K562 (cell line): ENCODE data around the gene BCAN. TPM values are rescaled to one million over a fixed set of nuclear protein-coding genes. Genes with fewer than 3 reads are reported as not detected.

Experiments used
- CBX5 ChIP-seq: IDR thresholded peaks from 2 replicates; pipeline ENCODE4 v1.6.1; 2014; ENCODE audit warnings: low read depth, borderline replicate concordance
- CEBPB ChIP-seq: fragments of 450-650 bp; IDR thresholded peaks from 2 replicates; pipeline ENCODE4 v1.6.1; 2016; ENCODE audit warnings: missing genetic modification characterization, missing compliant biosample characterization
- GMEB1 ChIP-seq: fragments of 250-450 bp; sonication (Bioruptor Pico); IDR thresholded peaks from 2 replicates; pipeline ENCODE4 v1.4.0; 2020; ENCODE audit warnings: mild to moderate bottlenecking
- KDM4B ChIP-seq, 2 experiments: fragments of 450-650 bp in 1 of 2; sonication (generic) in 1 of 2; IDR thresholded peaks; 2 replicates each; pipeline ENCODE4 v1.6.1; 2016 to 2017; ENCODE audit warnings: borderline replicate concordance in 2 of 2, antibody characterized with exemption in 1 of 2, low read depth in 1 of 2, mild to moderate bottlenecking in 1 of 2
- MXD1 ChIP-seq: fragments of 250-450 bp; sonication (Bioruptor Pico); IDR thresholded peaks from 2 replicates; pipeline ENCODE4 v1.8.0; 2021; ENCODE audit warnings: borderline replicate concordance, mild to moderate bottlenecking, moderate library complexity; ENCODE audit not compliant: poor library complexity, severe bottlenecking
- NCOA6 ChIP-seq: fragments of 450-650 bp; IDR thresholded peaks from 2 replicates; pipeline ENCODE4 v1.6.1; 2017; ENCODE audit warnings: mild to moderate bottlenecking
- NR2F6 ChIP-seq: fragments of 450-650 bp; formaldehyde crosslinking; IDR thresholded peaks from 2 replicates; pipeline ENCODE4 v1.4.0; 2020; ENCODE audit warnings: mild to moderate bottlenecking
- RFX7 ChIP-seq: fragments of 250-450 bp; sonication (Bioruptor Pico); IDR thresholded peaks from 2 replicates; pipeline ENCODE4 v1.5.1; 2021; ENCODE audit warnings: mild to moderate bottlenecking
- SMARCB1 ChIP-seq: IDR thresholded peaks from 2 replicates; pipeline ENCODE4 v1.6.1; 2011; ENCODE audit warnings: improper control_type of control experiment, low read depth; ENCODE audit not compliant: insufficient read length
- TCF7 ChIP-seq: sonication (generic); IDR thresholded peaks from 2 replicates; pipeline ENCODE4 v1.6.1; 2016; ENCODE audit warnings: antibody characterized with exemption, borderline replicate concordance
- ZNF282 ChIP-seq: sonication (generic); formaldehyde crosslinking; IDR thresholded peaks from 2 replicates; pipeline ENCODE4 v1.8.1; 2023; ENCODE audit warnings: missing genetic modification reagents
- ZNF507 ChIP-seq: conservative IDR thresholded peaks from 2 replicates; pipeline ENCODE4 v1.6.1; 2017; ENCODE audit warnings: missing genetic modification characterization, missing compliant biosample characterization
- ZNF830 ChIP-seq: fragments of 250-450 bp; sonication (Bioruptor Pico); IDR thresholded peaks from 2 replicates; pipeline ENCODE4 v1.5.0; 2021; ENCODE audit warnings: mild to moderate bottlenecking
- polyA plus RNA-seq, 8 experiments: library from polyadenylated mRNA; depleted of rRNA in 4 of 8; stranded (reverse) in 5 of 8; unstranded in 3 of 8; fragments of >200 nt; fragmentation: Nextera tagmentation in 2 of 8; fragmentation: Illumina TruSeq in 1 of 8; extraction: Ambion mirVana in 2 of 8; extraction: Trizol in 1 of 8; gene quantifications; 2 replicates each; pipeline versions ENCODE4 v1.2.1 to v1.2.3, GENCODE V29; 2011 to 2014; ENCODE audit warnings: inconsistent platforms in 1 of 8, missing spikeins in 1 of 8
- total RNA-seq, 7 experiments: library from RNA; depleted of rRNA in 6 of 7; stranded (reverse); fragments of >200 nt in 6 of 7; fragmentation: Illumina TruSeq in 2 of 7; extraction: Trizol in 2 of 7; gene quantifications; 2 replicates each; pipeline versions ENCODE4 v1.2.1 to v1.2.3, GENCODE V29; 2011 to 2021; ENCODE audit warnings: low replicate concordance in 1 of 7
- TF ChIP-seq, protein P1 (sequence below): fragments of 200-800 bp; sonication (Bioruptor generic); IDR thresholded peaks from 2 replicates; pipeline ENCODE4 v1.6.1; 2016; ENCODE audit warnings: missing genetic modification characterization, missing compliant biosample characterization
- TF ChIP-seq, protein P2 (sequence below): fragments of 250-450 bp; sonication (Bioruptor Pico); IDR thresholded peaks from 2 replicates; pipeline ENCODE4 v1.9.0; 2021; ENCODE audit warnings: mild to moderate bottlenecking, inconsistent platforms
- TF ChIP-seq, protein P3 (sequence below): sonication (generic); formaldehyde crosslinking; IDR thresholded peaks from 2 replicates; pipeline ENCODE4 v1.8.0; 2022; ENCODE audit warnings: mild to moderate bottlenecking, missing genetic modification reagents

BCAN gene
- total and polyA plus RNA-seq, 9 of the 15 experiments (the other 6 are each of a cell fraction or from before 2014, with no cell fraction given) = 0.04 to 0.33 (median 0.14) TPM; not detected in 5

- no peak for TF ChIP-seq GMEB1 (CRISPR knock-in tag)
- 0 out of 2 replicates have a peak, but pooled peaks have one; percentile 14 for TF ChIP-seq ZNF282
- TF ChIP-seq, protein P1, sequence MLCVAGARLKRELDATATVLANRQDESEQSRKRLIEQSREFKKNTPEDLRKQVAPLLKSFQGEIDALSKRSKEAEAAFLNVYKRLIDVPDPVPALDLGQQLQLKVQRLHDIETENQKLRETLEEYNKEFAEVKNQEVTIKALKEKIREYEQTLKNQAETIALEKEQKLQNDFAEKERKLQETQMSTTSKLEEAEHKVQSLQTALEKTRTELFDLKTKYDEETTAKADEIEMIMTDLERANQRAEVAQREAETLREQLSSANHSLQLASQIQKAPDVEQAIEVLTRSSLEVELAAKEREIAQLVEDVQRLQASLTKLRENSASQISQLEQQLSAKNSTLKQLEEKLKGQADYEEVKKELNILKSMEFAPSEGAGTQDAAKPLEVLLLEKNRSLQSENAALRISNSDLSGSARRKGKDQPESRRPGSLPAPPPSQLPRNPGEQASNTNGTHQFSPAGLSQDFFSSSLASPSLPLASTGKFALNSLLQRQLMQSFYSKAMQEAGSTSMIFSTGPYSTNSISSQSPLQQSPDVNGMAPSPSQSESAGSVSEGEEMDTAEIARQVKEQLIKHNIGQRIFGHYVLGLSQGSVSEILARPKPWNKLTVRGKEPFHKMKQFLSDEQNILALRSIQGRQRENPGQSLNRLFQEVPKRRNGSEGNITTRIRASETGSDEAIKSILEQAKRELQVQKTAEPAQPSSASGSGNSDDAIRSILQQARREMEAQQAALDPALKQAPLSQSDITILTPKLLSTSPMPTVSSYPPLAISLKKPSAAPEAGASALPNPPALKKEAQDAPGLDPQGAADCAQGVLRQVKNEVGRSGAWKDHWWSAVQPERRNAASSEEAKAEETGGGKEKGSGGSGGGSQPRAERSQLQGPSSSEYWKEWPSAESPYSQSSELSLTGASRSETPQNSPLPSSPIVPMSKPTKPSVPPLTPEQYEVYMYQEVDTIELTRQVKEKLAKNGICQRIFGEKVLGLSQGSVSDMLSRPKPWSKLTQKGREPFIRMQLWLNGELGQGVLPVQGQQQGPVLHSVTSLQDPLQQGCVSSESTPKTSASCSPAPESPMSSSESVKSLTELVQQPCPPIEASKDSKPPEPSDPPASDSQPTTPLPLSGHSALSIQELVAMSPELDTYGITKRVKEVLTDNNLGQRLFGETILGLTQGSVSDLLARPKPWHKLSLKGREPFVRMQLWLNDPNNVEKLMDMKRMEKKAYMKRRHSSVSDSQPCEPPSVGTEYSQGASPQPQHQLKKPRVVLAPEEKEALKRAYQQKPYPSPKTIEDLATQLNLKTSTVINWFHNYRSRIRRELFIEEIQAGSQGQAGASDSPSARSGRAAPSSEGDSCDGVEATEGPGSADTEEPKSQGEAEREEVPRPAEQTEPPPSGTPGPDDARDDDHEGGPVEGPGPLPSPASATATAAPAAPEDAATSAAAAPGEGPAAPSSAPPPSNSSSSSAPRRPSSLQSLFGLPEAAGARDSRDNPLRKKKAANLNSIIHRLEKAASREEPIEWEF (CRISPR knock-in tag) = no peak
- TF ChIP-seq CBX5 = no peak
- TF ChIP-seq CEBPB = no peak
- no peak for TF ChIP-seq NR2F6
- no peak for TF ChIP-seq MXD1 (CRISPR knock-in tag)
- TF ChIP-seq, protein P2, sequence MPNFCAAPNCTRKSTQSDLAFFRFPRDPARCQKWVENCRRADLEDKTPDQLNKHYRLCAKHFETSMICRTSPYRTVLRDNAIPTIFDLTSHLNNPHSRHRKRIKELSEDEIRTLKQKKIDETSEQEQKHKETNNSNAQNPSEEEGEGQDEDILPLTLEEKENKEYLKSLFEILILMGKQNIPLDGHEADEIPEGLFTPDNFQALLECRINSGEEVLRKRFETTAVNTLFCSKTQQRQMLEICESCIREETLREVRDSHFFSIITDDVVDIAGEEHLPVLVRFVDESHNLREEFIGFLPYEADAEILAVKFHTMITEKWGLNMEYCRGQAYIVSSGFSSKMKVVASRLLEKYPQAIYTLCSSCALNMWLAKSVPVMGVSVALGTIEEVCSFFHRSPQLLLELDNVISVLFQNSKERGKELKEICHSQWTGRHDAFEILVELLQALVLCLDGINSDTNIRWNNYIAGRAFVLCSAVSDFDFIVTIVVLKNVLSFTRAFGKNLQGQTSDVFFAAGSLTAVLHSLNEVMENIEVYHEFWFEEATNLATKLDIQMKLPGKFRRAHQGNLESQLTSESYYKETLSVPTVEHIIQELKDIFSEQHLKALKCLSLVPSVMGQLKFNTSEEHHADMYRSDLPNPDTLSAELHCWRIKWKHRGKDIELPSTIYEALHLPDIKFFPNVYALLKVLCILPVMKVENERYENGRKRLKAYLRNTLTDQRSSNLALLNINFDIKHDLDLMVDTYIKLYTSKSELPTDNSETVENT = peak; percentile 12; the same call in 1 of the 2 replicates
- TF ChIP-seq RFX7 (CRISPR knock-in tag) = peak; percentile 59; the same call in 1 of the 2 replicates
- no peak for TF ChIP-seq ZNF507 (tag)
- TF ChIP-seq NCOA6 = no peak; the same call in 1 of the 2 replicates
- no peak for TF ChIP-seq ZNF830 (CRISPR knock-in tag)
- TF ChIP-seq, protein P3, sequence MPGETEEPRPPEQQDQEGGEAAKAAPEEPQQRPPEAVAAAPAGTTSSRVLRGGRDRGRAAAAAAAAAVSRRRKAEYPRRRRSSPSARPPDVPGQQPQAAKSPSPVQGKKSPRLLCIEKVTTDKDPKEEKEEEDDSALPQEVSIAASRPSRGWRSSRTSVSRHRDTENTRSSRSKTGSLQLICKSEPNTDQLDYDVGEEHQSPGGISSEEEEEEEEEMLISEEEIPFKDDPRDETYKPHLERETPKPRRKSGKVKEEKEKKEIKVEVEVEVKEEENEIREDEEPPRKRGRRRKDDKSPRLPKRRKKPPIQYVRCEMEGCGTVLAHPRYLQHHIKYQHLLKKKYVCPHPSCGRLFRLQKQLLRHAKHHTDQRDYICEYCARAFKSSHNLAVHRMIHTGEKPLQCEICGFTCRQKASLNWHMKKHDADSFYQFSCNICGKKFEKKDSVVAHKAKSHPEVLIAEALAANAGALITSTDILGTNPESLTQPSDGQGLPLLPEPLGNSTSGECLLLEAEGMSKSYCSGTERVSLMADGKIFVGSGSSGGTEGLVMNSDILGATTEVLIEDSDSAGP (CRISPR knock-in tag) = no peak
- peak in 1 of 2 experiments; percentile 96; a peak in 2 of 4 replicates for TF ChIP-seq KDM4B (IDR thresholded peaks at IDR 0.05; ENCODE audit: borderline replicate concordance in 2 of 2, low read depth in 1 of 2)
- TF ChIP-seq TCF7 = peak; percentile 78
- TF ChIP-seq SMARCB1 = no peak
Observed at GRCh38 chr1:156659988-156660751, 18.3 kb downstream of the BCAN start (continued).
